ENCODE data around the gene CLEC18A.

GRCh38 chr16:69942627-69943170 lies 8.4 kb upstream of the CLEC18A start:
- TF ChIP-seq CTCF (conservative IDR thresholded peaks at IDR 0.05 in 1 of 2, IDR thresholded peaks at IDR 0.05 in 1 of 2; ENCODE audit: low read depth in 1 of 2, low read length in 2 of 2) (no peak), EZH2 (IDR thresholded peaks at IDR 0.05; ENCODE audit: low read length, missing control alignments) (no peak)
